Kidney capillary endothelial cell (primary cell): ENCODE data around the gene LINGO3.

Source experiments
- DNase-seq: peaks from one replicate; pipeline ENCODE4 v3.0.0-alpha.2; 2018; ENCODE audit warnings: low spot score

LINGO3 gene

GRCh38 chr19:2339644-2340310 is 31.8 kb upstream of the LINGO3 start:
- DNase-seq = no peak

GRCh38 chr19:2338751-2339643 is 31.0 kb upstream of the LINGO3 start:
- no peak for DNase-seq

GRCh38 chr19:2338055-2338615 is 30.2 kb upstream of the LINGO3 start:
- DNase-seq = no peak

- DNase-seq = no peak
Measured at GRCh38 chr19:2337329-2337707, 29.4 kb upstream of the LINGO3 start.

- no peak for DNase-seq
Measured at GRCh38 chr19:2336528-2337328, 28.8 kb upstream of the LINGO3 start.

GRCh38 chr19:2335848-2336247 is 27.9 kb upstream of the LINGO3 start:
- no peak for DNase-seq

GRCh38 chr19:2334986-2335846 is 27.3 kb upstream of the LINGO3 start:
- no peak for DNase-seq

GRCh38 chr19:2334426-2334825 is 26.5 kb upstream of the LINGO3 start:
- no peak for DNase-seq

- no peak for DNase-seq
Measured at GRCh38 chr19:2333807-2334211, 25.9 kb upstream of the LINGO3 start.

GRCh38 chr19:2333027-2333806 is 25.3 kb upstream of the LINGO3 start:
- DNase-seq = no peak

- DNase-seq = peak; percentile 69
Measured at GRCh38 chr19:2332341-2333026, 24.5 kb upstream of the LINGO3 start.

GRCh38 chr19:2331601-2332246 is 23.8 kb upstream of the LINGO3 start:
- no peak for DNase-seq

- DNase-seq = no peak
Measured at GRCh38 chr19:2330632-2331284, 22.8 kb upstream of the LINGO3 start.

- DNase-seq = no peak
Measured at GRCh38 chr19:2330255-2330631, 22.3 kb upstream of the LINGO3 start.

- DNase-seq = no peak
Measured at GRCh38 chr19:2329501-2329916, 21.6 kb upstream of the LINGO3 start.

GRCh38 chr19:2329149-2329478 is 21.2 kb upstream of the LINGO3 start:
- no peak for DNase-seq

GRCh38 chr19:2328401-2329148 is 20.6 kb upstream of the LINGO3 start, which contains the start of the genes LSM7 and SPPL2B:
TSS of gene LSM7 (minus strand) at chr19:2328586. CDS start at chr19:2328566, 20 bp downstream.
TSS of gene SPPL2B (plus strand) at chr19:2328684. CDS start at chr19:2328710, 26 bp downstream.
- peak; percentile 84 for DNase-seq
